ENCODE measurements around the gene GNE. TPM values are rescaled to one million over a fixed set of nuclear protein-coding genes. Genes with fewer than 3 reads are reported as not detected.
"Not testable (repeated sequence)": the region's sequence is repeated elsewhere in the genome, so short reads cannot be mapped to it uniquely, and the experiment has no call there.

Gene GNE
- total RNA-seq, 1 donor from 2014 or later: 7.2 TPM

- Histone ChIP-seq H3K9me3 (no peaks in the 10 kb centered on the region), H3K36me3 (no peaks in the 10 kb centered on the region), H3K4me1 (no peaks in the 10 kb centered on the region), H3K27ac (no peak overlapping the region), H3K27me3 (no peaks in the 10 kb centered on the region), H3K4me3 (no peak overlapping the region)
- DNase-seq (ENCODE audit: low spot score in 2 of 2): no peak
- intact Hi-C loops (cut with DNase I): no loop called here
- TF ChIP-seq, protein P1, sequence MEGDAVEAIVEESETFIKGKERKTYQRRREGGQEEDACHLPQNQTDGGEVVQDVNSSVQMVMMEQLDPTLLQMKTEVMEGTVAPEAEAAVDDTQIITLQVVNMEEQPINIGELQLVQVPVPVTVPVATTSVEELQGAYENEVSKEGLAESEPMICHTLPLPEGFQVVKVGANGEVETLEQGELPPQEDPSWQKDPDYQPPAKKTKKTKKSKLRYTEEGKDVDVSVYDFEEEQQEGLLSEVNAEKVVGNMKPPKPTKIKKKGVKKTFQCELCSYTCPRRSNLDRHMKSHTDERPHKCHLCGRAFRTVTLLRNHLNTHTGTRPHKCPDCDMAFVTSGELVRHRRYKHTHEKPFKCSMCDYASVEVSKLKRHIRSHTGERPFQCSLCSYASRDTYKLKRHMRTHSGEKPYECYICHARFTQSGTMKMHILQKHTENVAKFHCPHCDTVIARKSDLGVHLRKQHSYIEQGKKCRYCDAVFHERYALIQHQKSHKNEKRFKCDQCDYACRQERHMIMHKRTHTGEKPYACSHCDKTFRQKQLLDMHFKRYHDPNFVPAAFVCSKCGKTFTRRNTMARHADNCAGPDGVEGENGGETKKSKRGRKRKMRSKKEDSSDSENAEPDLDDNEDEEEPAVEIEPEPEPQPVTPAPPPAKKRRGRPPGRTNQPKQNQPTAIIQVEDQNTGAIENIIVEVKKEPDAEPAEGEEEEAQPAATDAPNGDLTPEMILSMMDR (IDR thresholded peaks at IDR 0.05): no peak
Observed at GRCh38 chr9:36177571-36177970, 80.7 kb downstream of the GNE start.

GRCh38 chr9:36176496-36176895 lies 81.8 kb downstream of the GNE start:
- H3K4me3 ChIP-seq; DNase-seq (ENCODE audit: low spot score in 2 of 2); H3K27me3 ChIP-seq; H3K36me3 ChIP-seq; intact Hi-C loops (cut with DNase I); H3K4me1 ChIP-seq; H3K9me3 ChIP-seq; H3K27ac ChIP-seq: not testable (repeated sequence)

DNA sequence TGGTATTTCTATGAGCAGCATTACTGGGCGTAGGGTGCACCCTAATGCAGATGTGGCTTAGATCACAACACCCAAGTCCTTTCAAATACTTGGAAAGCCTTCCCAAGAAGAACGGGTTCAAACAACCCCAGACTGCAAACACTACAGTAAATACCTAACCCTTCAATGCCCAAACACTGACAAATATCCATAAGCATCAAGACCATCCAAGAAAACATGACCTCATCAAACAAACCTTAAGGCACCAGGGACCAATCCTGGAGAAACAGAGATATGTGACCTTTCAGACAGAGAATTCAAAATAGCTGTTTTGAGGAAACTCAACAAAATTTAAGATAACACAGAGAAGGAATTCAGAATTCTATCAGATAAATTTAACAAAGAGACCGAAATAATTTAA lies 83.0 kb downstream of the GNE start:
- intact Hi-C loops (cut with DNase I): not testable (repeated sequence)

DNA sequence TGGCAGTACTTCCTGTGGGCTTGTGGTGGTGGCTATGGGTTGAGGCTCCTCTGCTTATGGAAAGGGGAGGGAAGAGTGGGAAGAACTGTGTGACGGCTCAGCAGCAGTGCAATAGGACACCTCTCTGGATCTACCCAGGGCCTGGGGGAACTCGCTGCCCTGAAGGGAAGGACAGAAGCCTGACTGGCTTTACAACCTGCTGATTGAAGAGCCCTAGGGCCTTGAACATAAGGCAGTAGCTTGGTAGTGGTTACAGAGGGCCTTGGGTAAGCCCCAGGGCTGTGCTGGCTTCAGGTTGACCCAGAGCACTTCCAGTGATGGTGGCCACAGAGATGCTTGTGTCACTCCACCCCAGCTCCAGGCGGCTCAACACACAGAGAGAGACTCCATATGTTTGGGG lies 83.5 kb downstream of the GNE start:
- intact Hi-C loops (cut with DNase I): no loop called here
- no peak overlapping the region for H3K4me3 ChIP-seq
- H3K4me1 ChIP-seq: no peaks in the 10 kb centered on the region
- no peaks in the 10 kb centered on the region for H3K9me3 ChIP-seq
- no peak for DNase-seq (ENCODE audit: low spot score in 2 of 2)
- no peaks in the 10 kb centered on the region for H3K36me3 ChIP-seq
- no peak overlapping the region for H3K27ac ChIP-seq
- H3K27me3 ChIP-seq: no peaks in the 10 kb centered on the region
- TF ChIP-seq, protein P1 (IDR thresholded peaks at IDR 0.05): no peak

More for the DNA sequence above, 83.0 kb downstream of the GNE start:
- H3K36me3 ChIP-seq; H3K27ac ChIP-seq; H3K4me1 ChIP-seq; DNase-seq (ENCODE audit: low spot score in 2 of 2); H3K4me3 ChIP-seq; H3K27me3 ChIP-seq; H3K9me3 ChIP-seq: not testable (repeated sequence)

- no peaks in the 10 kb centered on the region for H3K4me1 ChIP-seq
- H3K27me3 ChIP-seq: no peaks in the 10 kb centered on the region
- H3K27ac ChIP-seq: no peak overlapping the region
- DNase-seq (ENCODE audit: low spot score in 2 of 2): no peak
- H3K4me3 ChIP-seq: no peak overlapping the region
- H3K9me3 ChIP-seq: no peaks in the 10 kb centered on the region
- TF ChIP-seq, protein P1 (IDR thresholded peaks at IDR 0.05): no peak
- intact Hi-C loops (cut with DNase I): no loop called here
- H3K36me3 ChIP-seq: no peaks in the 10 kb centered on the region
Observed at GRCh38 chr9:36174271-36174670, 84.0 kb downstream of the GNE start.

DNA sequence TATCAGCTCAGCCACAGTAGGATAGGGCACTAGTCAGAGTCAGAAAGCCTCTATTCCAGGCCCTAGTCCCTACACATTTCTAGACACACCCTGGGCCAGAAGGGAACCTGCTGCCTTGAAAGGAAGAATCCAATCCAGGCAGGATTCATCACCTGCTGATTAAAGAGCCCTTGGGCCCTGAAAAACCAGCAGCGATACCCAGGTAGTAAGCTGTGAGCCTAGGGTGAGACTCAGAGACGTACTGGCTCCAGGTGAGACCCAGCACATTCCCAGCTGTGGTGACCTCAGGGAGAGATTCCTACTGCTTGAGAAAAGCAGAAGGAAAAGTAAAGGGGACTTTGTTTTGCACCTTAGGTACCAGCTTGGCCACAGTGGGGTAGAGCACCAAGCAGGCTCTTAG lies 84.4 kb downstream of the GNE start:
- no peak for DNase-seq (ENCODE audit: low spot score in 2 of 2)
- TF ChIP-seq, protein P1 (IDR thresholded peaks at IDR 0.05): no peak
- no peak overlapping the region for H3K27ac ChIP-seq
- intact Hi-C loops (cut with DNase I): no loop called here
- H3K4me3 ChIP-seq: no peak overlapping the region
- no peaks in the 10 kb centered on the region for H3K36me3 ChIP-seq
- no peaks in the 10 kb centered on the region for H3K4me1 ChIP-seq
- no peaks in the 10 kb centered on the region for H3K27me3 ChIP-seq
- H3K9me3 ChIP-seq: no peaks in the 10 kb centered on the region

- intact Hi-C loops (cut with DNase I): no loop called here
- Histone ChIP-seq H3K9me3 (no peaks in the 10 kb centered on the region), H3K27me3 (no peaks in the 10 kb centered on the region), H3K4me3 (no peak overlapping the region), H3K4me1 (peaks cover 0 to 8% of the 10 kb centered on the region in 2 donors), H3K27ac (no peak overlapping the region), H3K36me3 (no peaks in the 10 kb centered on the region)
- DNase-seq (ENCODE audit: low spot score in 2 of 2): no peak
- TF ChIP-seq, protein P1 (IDR thresholded peaks at IDR 0.05): no peak
Observed at GRCh38 chr9:36170531-36170930, 87.7 kb downstream of the GNE start.

All from ascending aorta (tissue), 2 donors.